NCI-H1417 treated with DMSO at 0.1 percent for 48 hours (cell line): Measurements from ENCODE around the gene GALNT5.

ENCODE experiments used
- DNase-seq: peaks from one replicate; lab custom pipeline; 2025; lab: John Stamatoyannopoulos, UW

The GALNT5 gene

GRCh38 chr2:157292853-157293252 is 35.3 kb downstream of the GALNT5 start:
- DNase-seq = no peak

DNA sequence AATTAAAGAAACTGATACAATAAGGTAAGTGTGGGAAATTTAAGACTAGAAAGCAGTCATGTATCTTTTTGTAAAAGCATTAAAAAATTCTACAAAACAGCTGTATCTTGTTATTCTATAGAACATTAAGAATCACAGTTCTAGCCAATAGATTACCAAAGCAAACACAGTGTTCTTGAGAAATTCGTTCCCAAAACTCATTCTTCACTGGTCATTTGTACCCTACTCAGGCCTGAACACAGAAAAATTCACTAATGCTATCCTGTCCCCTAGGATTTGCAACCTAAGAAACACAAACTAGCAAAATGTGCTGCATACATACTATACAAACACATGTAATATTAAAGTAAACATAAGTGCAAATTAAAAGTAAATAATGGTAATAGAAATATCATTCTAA is 39.0 kb downstream of the GALNT5 start:
- DNase-seq = no peak

DNA sequence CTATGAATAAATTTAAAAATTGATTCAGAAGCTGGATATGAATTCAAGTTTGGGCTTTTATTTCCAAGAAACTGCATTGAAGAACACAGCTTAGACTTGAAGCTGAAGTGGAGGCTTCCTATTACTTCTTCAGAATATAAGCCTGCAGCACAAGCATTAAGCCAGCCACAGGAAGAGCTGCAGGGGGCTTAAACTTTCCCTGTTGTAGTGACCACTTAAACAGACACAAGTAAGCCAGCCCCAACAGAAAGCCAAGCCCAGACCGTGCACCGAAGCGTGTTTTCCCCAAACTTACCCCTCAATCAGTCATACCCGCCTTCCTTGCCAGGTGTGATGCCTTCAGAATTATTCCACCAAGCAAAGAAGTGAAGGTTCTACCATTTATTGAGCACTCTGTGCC is 39.5 kb downstream of the GALNT5 start:
- DNase-seq = no peak

GRCh38 chr2:157301307-157301706 is 43.8 kb downstream of the GALNT5 start:
- no peak for DNase-seq

- no peak for DNase-seq
Observed at GRCh38 chr2:157302492-157303099, 45.1 kb downstream of the GALNT5 start.

DNA sequence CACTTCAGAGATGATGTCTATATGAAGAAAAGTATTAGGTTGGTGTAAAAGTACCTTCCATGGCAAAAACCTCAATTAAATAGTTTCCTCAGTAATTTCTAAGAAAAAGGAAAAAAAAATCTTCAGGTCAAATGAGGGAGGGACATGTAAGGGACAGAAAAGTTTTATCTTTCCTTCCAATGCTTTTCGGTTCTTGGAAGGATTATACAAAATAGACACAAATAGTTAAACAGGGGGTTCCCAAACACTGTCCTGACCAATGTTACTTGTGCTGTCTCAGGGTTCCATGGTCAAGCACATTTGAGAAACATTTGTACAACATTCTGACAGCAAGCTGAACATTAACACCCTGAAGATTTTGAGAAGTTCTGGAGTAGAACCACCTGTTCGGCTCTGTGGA is 46.1 kb downstream of the GALNT5 start:
- DNase-seq = no peak

DNA sequence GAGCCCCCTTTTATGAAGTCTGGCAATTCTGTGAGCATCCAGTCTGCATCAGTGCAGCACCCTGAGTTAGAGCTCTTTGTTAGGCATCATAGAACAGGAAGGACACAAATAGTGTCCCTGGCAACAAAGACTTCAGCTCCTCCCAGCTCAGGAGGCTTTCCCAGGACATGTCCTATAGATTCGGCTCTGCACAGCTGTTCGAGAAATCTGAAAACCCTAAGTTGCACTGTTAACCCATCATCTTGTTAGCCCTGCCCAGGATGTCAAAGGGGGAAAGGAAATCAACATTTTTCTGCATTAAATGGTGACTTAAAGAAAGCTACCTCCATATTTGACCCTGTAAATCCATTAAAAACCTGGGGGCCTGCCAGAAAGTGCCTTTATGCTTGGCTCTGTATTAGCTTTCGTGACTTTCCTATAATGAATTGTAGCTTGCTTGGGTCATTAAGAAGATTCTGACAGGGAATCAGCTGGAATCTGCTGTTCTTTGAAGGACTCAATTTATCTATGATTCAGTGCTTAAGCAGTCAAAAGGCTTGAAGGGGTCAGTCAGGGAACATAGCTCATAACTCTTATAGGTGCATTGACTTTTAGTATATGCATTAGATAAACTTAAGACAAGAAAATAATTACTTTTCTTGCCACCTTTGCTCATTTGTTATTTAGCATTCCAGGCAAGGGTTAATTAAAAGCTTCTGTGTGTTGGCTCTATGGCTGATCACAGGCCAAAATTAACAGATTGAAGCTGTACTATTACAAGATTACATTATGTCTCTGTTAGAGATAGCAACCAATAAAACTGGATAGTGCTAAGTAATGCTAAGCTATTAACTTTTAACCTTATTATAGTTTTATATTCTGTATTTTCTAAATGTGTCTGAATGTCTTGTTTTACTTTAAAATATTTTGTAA is 47.6 kb downstream of the GALNT5 start:
- DNase-seq = no peak

GRCh38 chr2:157305723-157306110 is 48.2 kb downstream of the GALNT5 start:
- DNase-seq = no peak

- no peak for DNase-seq
Observed at GRCh38 chr2:157307021-157307420, 49.5 kb downstream of the GALNT5 start.

GRCh38 chr2:157309878-157310277 is 52.4 kb downstream of the GALNT5 start:
- DNase-seq = no peak

DNA sequence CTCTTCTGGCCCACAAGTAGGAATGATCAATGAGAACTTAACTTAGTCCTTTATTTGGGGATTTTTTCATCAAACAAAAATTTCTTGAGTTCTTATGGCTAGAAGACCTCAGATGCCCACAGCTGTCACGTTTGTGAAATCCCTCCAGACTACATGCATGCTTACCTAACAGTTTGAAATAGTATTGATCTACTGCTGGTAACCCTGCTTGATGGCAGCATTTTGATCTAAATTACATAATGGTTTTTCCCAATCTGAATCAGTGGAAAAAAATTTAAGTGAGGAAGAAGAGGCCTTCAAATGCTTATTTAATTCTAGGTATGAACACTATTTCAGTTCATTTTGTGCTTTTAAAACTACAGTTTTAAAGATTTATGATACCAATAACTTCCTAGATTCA is 54.2 kb downstream of the GALNT5 start:
- no peak for DNase-seq

DNA sequence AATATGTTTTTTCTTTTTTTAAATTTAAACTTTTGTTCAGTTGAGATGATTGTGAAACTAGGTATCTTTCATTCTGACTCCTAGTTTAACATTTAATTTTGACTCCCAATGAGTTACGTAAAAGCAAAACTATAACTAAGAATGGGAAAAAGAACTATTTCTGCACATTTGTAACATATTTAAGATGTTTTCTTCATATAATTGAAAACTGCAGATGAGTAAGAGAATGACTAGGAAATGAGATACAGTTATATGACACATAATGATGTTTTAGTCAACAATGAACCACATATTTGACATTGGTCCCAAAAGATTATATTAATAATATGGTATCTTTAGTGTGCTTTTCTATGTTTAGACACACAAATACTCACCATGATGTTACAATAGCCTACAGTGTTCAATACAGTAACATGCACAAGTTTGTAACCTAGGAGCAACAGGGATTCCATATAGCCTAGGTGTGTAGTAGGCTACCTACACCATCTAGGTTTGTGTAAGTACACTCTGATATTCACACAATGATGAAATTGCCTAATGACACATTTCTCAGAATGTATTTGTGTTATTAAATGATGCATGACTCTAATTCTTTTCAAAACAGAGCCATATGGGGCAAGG is 55.5 kb downstream of the GALNT5 start:
- no peak for DNase-seq

DNA sequence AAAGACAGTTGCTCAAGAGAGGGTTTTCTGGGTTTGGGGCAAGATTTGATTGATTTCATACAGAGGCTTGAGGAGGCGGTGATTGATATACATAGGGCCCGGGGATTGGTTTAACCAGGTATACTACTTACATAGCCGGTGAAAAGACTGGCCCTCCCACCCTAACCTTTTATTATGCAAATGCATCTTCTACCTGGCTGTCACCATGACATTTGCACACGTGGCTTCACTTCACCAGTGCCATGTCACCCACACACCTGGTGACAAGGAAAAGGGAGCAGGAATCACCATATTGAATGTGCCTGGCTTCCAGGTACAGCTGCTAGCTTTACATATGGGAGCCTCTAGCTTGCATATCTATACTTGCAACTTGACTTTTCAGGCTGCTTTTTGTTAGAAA is 58.4 kb downstream of the GALNT5 start:
- DNase-seq = no peak

GRCh38 chr2:157318884-157319283 is 61.4 kb downstream of the GALNT5 start:
- DNase-seq = no peak

DNA sequence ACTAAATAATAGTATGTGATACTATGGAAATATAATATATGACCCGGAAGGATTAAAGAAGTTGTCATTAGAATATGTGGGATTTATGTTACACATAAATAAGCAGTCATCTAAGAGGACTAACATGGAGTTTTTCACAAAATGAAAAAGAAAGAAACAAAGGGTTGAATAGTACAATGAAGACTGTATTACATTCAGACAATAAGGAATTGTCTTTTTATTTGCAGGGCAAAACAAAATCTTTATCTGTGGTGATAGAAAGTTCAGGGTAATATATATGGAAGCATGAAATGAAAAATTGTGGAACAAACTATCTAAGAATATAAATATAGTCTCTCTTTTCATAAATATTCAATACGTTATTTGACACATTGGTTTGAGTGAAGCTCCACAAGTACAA is 62.3 kb downstream of the GALNT5 start:
- no peak for DNase-seq

- DNase-seq = no peak
Observed at GRCh38 chr2:157320409-157320808, 62.9 kb downstream of the GALNT5 start.

DNA sequence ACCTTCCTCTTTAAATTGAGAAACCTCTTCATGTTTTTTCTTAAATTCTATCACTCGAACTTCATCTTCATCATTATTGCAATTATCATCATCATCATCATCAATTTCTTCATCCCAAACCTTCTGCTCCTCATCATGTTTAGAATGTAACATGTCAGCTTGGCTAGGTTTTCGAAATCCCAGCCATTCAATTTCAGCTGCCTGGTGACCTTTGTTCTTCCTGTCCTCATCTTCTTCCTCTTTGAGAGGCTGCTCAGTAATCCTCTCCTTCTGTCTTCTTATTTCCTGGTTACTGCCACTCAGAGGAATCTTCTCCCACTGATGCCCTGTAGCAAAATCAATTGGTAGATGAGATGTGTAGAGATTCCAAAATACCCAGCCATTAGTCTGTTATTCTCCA is 64.0 kb downstream of the GALNT5 start:
- no peak for DNase-seq

GRCh38 chr2:157322432-157322831 is 64.9 kb downstream of the GALNT5 start:
- no peak for DNase-seq

DNA sequence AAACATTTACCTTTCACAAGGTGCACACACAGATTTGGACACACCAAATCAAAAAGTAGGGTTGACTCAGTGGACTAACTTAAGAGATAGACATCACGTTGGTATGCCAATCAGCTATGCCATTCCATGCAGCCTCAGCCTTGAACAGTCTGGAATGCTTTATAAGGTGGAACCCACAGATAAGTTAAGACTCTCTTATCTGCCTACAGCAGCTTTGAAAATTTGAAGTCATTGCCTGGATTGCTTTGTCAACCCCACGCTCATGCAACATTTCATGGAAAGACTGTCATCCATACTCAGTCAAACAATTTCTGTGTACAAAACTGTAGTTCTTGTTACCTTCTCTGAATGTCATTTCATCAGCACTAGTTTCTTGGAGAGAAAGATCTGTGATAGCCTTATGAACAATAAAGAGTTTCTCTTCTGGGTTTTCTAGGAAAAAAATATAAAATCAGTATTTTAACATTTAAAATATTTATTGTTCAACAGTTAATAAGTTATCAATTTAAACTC is 66.9 kb downstream of the GALNT5 start:
- DNase-seq = no peak

GRCh38 chr2:157325786-157326185 is 68.3 kb downstream of the GALNT5 start, which contains the start of gene ERMN:
TSS of gene ERMN (minus strand) at chr2:157325824. CDS start at chr2:157325642, 182 bp downstream.
- DNase-seq = no peak

DNA sequence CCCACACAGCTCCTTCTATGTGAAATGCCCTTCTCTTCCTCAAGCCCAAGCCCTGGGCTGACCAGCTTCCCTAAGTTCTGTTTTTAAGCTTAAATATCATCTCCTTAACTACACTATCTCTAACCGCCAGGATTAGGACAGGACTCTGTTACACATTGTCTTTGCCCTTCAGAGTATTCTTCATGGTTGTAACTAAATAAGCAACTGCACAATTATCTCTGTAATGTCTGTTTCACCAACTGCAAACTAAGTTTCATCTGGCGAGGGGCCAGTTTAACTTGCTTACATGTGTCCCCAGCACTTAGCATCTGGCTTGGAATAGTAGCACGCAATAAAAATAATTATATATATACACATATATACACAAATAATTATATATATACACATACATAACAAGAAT is 69.2 kb downstream of the GALNT5 start:
- DNase-seq = no peak

DNA sequence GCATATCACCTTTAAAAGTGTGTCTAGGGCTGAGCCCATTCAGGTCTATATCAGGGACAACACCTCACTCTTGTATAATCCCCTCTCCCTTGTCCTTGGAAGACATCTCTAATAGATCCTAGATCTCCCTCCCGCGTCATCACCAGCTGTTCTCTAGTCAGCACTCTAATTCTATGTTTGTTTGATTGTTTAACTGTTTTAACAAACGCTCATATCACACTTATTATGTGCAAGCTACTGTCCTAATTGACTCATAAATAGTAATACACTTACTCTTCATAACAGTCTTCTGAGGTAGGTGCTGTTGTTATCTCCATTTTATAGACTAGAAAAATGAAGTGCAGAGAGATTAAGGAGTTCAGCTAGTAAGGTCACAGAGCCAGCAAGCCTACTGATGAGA is 69.7 kb downstream of the GALNT5 start:
- DNase-seq = no peak
